Measurements from ENCODE around the gene HIP1R.

Gene HIP1R

DNA sequence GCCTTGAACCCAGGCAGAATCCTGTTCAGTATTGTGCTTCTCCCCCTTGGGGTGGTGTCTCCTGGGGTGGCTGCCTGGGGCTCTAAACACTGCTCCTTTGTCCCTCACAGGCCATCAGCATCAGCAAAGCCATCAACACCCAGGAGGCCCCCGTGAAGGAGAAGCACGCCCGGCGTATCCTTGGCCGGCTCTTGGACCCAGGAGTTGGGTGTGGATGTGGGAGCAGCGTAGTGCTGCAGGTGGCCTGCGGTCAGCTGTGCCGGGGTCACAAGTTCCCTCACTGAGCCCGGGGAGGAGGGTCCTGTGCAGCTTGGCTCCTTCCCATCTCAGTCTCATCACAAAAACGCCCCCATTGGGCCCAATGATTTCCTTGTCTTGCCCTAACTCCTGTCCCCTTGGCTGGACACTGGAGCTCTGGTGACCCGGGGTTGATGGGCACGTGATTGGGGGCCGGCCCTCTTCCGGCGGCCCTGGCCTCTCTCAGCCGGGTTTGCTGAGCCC lies 12.7 kb downstream of the HIP1R start:
- no peak for DNase-seq

DNA sequence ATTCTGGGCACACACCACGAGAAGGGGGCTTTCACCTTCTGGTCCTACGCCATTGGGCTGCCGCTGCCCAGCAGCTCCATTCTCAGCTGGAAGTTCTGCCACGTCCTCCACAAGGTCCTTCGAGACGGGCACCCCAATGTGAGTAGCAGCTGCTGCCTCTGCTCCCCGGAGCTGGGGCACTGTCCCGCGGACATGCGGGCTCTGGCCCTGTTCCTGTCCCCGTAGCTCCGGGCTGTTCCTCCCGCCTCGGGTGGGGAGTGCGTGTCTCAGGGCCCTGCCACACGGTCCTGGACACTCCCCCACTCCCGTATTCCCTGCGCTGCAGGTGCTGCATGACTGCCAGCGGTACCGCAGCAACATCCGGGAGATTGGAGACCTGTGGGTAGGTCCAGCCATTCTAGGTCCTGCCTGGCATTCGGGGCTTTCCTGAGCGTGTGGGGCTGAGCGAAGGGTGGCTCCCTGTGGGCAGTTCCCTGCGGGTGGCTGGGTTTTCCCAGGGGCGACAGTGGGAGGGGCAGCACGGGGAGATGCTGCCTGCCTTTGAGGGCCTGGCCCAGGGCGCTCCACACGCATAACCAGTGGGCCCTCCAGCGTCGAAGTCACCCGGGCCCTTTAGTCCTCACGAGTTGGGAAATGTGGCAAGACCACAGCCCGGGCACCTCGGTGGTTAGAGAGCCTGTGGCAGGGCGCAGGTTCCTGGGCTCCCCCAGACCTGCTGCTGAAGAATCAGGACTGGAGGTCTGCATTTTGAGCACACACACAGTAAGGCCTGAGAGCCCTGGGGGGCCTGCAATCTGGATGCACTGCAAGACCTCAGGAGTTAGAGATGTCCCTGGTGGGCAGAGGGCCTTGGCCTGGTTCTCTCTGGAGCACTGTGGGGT lies 13.5 kb downstream of the HIP1R start:
- DNase-seq, result no peak

DNA sequence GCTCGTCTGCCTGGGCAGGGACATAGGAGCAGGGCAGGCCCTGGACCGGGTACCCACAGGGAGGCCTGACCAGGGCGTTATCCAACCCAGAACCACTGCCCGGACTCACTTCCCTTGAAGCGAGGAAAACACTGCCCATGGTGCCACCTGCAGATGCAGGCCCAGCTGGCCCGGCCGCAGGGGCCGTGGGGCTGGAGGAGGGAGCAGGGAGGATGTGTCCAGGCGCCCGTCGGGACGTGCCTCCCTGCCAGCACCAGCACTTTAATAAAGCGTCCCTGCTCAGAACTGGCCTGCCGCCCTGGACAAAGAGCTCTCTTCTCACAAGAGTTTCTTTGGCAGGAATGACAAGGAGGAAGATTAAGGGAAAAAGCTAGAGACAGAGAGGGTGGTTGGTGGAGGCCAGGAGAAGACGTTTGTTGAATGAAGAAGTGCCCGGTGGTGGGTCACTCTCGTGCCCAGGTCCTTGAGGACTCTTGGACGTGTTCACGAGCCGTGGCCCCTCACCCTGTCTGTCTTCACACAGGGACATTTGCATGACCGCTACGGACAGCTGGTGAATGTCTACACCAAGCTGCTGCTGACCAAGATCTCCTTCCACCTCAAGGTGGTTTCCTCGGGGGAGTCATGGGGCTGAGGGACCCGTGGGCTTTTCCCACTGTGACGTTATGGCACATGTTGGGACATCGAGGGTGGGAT lies 14.2 kb downstream of the HIP1R start:
- DNase-seq, result no peak

DNA sequence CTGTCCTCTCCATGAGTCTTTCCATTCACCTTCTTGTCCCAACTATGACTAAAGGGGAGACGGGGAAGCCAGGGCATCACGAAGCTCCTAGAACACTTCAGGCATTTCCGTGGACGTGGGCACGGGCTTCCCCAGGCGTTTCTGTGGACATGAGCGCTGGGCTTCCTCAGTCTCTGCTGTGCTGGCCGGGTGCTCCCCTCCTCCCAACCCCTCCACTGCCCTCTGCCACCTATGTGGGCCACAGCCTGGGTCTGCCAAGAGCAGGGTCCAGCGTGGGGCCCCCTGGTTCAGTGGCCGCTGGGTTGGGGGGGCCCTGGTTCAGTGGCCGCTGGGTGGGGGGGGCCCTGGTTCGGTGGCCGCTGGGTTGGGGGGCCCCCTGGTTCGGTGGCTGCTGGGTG lies 14.8 kb downstream of the HIP1R start:
- DNase-seq, result no peak

DNA sequence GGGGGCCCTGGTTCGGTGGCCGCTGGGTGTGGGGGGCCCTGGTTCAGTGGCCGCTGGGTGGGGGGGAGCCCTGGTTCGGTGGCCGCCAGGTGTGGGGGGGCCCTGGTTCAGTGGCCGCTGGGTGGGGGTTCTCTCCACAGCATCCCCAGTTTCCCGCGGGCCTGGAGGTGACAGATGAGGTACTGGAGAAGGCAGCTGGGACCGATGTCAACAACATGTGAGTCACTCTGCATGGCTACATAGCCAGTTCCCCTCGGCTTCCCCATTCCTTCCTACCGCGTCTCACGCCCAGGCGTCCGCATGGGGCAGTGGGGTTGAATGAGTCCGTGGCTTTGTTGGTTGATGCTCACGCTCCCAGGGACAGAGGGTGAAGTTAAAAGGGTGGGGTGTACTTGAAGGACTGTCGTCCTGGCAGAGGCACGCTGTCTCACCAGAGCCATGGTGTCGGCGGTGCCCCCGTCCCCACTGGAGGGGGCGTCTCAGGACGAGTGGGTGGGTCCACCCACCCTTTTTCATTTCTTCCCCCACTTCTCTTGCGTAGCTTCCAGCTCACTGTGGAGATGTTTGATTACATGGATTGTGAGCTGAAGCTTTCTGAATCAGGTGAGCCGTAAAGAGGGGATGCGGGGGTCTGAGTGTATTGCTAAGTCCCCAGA lies 15.6 kb downstream of the HIP1R start:
- DNase-seq, result no peak

DNA sequence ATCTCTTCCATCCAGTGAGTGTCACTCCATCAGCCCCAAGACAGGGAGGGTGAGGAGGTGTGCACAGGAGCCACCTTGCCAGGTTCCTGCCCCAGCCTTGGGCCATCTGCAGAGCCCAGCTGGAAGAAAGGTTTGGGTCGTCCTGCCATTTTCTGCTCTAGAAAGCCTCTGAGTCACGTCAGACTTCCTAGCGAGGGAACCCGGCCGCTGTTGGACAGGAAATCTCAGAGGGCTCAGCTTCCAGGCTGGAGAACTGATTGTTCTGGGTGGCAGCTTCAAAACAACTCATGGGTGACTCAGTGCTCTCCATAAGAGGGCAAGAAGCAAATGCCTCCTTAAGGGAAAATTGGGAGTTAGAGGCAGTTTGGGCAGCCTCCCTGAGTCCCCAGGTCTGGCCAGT lies 16.6 kb downstream of the HIP1R start:
- DNase-seq, result no peak

DNA sequence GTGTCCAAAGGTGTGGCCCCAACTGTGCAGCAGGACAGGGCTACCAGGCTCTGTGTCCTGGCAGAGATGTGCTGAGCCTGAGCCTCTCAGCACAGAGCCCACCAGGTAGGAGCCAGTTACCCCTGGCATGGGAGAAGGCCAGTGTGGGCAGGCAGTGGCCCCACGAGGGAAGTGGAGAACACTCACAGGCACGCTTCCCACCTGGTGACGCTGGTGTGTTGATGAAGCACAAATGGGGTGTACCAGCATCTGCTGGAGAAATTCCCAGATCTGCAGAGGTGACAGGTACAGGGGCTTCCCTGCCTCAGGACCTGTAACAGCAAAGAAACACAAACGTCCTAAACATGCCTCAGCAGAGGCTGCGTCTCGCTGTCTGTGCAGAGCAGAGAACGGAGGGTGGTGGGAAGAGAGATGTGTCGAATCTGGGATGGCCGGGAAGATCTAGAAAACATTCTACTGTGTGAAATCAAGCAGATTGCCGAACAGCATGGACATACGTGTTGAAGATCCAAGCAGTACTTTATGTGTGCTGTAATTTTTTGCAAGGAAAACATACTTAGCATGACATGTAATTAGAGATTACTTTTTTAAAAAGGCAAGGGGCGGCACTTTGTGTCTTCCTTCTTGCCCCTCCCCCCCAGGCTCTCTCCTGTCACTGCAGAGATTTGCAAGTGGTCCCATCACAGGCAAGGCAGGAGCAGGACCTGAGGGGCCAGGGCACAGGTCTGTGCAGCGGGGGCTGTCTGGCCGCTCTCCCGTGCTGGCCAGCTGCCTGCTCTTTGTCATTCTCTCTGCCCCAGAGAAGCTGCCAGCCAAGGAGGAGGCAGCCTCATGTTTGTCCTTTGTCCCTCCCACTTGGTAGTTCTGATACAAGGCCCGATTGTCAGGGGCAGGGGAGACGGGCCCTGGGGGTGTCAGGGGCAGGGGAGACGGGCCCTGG lies 17.3 kb downstream of the HIP1R start:
- DNase-seq, result no peak

DNA sequence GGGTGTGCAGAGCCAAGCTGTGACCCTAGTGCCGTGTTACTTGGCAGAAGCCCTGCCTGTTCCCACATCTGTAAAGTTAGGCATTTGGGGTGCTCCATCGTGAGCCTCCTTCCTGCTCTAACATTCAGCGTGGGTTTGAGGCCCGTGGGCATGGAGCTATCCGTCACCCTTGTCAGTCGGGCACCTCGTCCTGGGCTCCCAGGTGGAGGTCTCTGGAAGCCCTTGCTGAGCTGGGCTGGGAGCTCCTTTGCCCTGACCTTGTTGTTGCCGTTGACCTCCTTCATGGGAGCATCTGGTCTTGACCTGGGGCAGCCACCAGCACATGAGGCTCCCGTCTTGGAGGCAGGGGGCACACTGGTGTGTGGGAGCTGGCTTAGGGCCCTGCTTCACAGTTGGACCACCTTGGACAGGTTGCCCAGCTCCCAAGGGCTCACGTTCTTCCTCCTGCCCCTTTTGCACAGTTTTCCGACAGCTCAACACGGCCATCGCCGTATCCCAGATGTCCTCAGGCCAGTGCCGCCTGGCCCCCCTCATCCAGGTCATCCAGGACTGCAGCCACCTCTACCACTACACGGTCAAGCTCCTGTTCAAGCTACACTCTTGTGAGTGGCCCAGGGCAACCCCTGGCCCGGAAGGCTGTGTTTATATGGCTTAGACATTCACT lies 18.5 kb downstream of the HIP1R start:
- DNase-seq, result no peak

DNA sequence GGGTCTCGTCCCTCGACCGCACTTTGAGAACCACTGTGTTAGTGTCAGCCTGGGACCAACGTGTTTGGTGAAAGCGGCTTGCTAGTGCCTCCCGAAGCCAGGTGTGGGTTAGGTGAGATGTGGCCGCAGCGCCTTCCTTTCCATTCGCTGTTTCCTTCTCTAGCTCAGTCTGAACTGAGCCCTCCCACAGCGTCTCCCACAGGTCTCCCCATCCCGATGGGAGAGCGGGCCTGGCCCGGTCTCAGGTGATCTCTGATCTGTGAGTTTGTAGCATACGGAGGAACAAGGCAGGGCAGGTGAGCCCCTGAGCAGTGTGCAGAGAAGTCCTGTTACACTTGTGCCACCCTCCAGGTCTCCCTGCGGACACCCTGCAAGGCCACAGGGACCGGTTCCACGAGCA lies 19.3 kb downstream of the HIP1R start:
- DNase-seq, result no peak

DNA sequence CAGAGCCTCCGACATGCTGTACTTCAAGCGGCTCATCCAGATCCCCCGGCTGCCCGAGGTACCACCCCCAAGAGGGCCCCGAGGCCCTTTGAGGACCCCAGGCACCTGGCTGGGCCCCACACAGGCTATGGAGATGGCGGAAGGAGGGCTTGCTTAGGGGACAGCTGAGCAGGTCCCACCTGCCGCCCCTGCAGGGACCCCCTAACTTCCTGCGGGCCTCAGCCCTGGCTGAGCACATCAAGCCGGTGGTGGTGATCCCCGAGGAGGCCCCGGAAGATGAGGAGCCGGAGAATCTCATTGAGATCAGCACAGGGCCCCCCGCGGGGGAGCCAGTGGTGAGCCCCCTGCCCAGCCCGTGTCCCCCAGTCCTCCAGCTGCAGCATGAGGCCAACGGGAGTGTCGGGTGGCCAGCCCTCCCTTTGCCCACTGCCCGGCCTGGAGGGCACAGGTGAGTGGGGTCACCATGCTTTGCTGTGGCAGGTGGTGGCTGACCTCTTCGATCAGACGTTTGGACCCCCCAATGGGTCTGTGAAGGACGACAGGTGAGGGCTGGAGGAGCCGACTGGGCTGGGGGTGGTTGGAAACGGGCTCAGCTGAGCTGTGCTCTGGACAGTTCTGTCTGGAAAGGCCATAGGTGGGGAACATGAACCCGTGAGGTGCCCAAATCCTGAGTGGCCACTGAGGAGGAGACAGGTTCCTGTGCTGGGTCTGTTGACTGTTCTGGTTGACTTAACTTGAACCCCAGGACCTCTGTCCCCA lies 20.0 kb downstream of the HIP1R start:
- no peak for DNase-seq

DNA sequence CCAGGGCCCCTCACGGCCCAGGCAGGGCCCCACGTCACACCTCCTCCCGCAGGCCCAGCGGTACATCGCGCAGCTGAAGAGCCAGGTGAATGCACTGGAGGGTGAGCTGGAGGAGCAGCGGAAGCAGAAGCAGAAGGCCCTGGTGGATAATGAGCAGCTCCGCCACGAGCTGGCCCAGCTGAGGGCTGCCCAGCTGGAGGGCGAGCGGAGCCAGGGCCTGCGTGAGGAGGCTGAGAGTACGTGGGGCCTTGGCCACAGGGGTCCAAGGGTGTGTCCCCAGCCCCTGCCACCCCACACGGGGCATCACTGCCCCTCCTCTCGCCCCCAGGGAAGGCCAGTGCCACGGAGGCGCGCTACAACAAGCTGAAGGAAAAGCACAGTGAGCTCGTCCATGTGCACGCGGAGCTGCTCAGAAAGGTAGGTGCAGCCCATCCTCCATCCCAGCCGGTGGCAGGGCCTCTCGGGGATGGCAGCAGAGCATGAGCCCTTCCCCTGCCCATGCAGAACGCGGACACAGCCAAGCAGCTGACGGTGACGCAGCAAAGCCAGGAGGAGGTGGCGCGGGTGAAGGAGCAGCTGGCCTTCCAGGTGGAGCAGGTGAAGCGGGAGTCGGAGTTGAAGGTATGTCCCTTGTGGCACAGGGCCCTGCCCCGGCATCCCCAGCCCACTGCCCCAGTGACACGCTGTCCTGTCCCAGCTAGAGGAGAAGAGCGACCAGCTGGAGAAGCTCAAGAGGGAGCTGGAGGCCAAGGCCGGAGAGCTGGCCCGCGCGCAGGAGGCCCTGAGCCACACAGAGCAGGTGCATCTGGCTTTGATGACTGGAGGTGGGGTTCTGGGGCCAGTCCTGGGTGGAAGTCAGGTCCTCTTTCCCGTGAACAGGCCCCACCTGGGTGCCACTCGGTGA lies 20.9 kb downstream of the HIP1R start:
- no peak for DNase-seq

DNA sequence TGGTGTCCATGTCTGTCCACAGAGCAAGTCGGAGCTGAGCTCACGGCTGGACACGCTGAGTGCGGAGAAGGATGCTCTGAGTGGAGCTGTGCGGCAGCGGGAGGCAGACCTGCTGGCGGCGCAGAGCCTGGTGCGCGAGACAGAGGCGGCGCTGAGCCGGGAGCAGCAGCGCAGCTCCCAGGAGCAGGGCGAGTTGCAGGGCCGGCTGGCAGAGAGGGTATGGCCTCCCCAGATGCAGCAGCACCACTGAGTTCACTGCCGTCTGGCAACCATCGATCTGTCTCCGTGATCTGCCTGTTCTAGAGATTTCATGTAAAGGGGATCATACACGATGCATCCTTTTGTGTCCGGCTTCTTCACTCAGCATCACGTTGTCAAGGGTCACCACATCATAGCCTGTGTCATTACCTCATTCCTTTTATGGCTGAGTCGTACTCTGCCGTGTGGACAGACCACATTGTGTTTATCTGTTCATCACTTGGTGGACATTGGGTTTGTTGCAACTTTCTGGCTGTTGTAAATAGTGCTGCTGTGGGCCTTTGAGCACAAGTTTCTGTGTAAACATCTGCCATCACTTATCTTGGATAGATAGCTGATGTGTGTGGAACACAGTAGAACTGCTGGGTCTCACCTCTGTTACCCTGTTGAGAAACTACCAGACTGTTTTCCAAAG lies 21.9 kb downstream of the HIP1R start:
- DNase-seq, result no peak

DNA sequence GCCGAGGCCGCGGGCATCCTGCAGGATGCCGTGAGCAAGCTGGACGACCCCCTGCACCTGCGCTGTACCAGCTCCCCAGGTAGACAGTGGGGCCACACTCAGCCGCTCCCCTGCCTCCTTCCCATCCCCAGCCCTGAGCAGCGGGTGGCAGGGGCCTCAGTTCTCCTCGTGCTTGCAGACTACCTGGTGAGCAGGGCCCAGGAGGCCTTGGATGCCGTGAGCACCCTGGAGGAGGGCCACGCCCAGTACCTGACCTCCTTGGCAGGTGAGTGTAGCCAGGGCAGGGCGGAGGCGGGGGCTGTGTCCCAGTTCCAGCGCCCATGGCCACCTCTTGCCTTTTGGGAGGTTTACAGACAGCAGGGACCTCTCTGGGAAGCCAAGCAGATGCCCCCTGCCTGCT lies 22.9 kb downstream of the HIP1R start:
- no peak for DNase-seq

DNA sequence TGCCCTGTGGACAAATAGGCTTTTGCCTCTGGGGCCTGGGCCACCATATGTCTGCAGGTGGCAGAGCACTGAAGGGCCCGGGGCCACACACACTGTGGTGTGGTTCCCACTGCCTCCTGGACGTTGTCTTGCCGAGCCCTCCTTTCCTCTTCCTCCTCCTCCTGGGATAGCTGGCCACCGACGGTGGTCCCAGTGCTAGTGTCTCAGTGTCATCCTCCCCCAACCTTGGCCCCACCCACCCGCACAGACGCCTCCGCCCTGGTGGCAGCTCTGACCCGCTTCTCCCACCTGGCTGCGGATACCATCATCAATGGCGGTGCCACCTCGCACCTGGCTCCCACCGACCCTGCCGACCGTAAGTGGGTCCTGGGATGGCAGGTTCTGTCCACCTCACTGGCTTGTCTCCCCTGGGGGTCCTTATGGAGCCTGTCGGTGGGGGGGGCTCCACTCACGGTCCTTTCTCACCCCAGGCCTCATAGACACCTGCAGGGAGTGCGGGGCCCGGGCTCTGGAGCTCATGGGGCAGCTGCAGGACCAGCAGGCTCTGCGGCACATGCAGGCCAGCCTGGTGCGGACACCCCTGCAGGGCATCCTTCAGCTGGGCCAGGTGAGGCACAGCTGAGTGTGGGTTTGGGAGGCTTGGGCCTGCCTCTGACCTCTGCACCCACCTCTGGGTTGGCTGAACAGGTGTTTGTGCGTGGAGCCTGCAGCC lies 23.5 kb downstream of the HIP1R start:
- DNase-seq, result no peak

DNA sequence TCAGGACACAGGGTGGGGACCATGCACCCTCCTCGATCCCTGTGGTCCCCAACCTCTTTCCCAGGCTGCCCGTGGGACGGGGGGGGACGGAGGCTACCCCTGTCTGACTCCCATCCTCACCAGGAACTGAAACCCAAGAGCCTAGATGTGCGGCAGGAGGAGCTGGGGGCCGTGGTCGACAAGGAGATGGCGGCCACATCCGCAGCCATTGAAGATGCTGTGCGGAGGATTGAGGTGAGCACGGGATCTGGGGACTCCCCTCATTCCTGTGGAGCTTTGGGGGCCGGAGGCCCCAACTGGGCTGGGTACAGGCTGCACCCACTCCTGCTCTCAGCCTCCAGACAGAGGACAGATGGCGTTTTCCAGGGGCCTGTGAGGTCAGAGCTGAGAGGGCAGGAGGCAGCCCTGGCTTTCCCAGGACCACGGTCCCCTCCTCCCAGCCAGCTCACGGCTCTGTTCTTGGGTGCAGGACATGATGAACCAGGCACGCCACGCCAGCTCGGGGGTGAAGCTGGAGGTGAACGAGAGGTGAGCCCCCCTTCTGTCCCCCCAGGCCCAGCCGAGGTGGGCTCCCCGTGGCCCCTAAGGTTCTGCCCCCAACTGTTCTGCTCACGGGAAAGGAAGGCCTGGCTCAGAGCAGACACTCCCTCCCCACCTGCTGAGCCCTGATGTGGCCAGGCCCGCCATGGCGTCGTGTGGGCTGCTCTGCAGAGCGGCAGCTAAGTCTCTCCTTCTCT lies 24.2 kb downstream of the HIP1R start:
- no peak for DNase-seq

DNA sequence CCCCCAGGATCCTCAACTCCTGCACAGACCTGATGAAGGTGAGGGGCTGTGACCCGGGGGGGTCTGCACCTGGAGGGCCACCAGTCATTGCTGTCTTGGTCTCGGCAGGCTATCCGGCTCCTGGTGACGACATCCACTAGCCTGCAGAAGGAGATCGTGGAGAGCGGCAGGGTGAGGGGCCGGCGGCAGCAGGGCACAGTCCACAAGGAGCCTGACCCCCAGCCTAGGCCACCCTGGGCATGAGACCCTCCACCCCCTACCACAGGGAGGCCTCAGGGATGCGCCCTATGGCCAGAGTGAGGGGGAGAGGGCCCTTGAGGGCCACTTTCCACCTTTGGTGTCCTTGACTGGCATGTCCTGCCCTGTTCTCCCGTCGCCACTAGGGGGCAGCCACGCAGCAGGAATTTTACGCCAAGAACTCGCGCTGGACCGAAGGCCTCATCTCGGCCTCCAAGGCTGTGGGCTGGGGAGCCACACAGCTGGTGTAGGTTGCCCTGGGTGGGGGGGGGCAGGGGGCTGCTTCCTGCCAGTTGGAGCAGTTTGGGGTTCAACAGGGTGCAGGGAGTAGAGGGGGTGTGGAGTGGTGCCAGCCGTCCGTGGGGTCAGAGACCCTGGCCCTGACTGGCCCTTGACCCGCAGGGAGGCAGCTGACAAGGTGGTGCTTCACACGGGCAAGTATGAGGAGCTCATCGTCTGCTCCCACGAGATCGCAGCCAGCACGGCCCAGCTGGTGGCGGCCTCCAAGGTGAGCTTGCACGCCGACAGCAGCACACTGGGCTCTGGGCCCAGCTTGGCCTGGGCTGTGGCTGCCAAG lies 25.0 kb downstream of the HIP1R start:
- peak; percentile 42 for DNase-seq
